Tibial nerve (tissue), 4 donors: ENCODE data around the gene OVOL2. TPM values are rescaled to one million over a fixed set of nuclear protein-coding genes. Genes with fewer than 3 reads are reported as not detected.

Source experiments
- DNase-seq, 2 donors: peaks; one replicate each; pipeline ENCODE4 v3.0.0-alpha.2; 2019; ENCODE audit warnings: low spot score in 2 of 2
- H3K27ac ChIP-seq, 4 donors: fragments of 200-600 bp; sonication (generic) in 3 of 4; one replicate each; pipeline ENCODE4 v1.5.1; 2017 to 2019; ENCODE audit warnings: mild to moderate bottlenecking in 1 of 4
- H3K27me3 ChIP-seq, 2 donors: fragments of 200-600 bp; sonication (generic) in 1 of 2; one replicate each; pipeline versions ENCODE4 v1.5.1 to v1.6.0; 2017 to 2019
- H3K36me3 ChIP-seq, 3 donors: fragments of 200-600 bp; sonication (generic); one replicate each; pipeline ENCODE4 v1.5.1; 2018 to 2019
- H3K4me1 ChIP-seq, 4 donors: fragments of 200-600 bp; sonication (generic) in 3 of 4; one replicate each; pipeline ENCODE4 v1.5.1; 2017 to 2019
- H3K4me3 ChIP-seq, 4 donors: fragments of 200-600 bp; sonication (generic) in 3 of 4; one replicate each; pipeline ENCODE4 v1.5.1; 2017 to 2019; ENCODE audit warnings: mild to moderate bottlenecking in 1 of 4, moderate library complexity in 1 of 4
- H3K9me3 ChIP-seq, 4 donors: fragments of 200-600 bp; sonication (generic) in 3 of 4; one replicate each; pipeline ENCODE4 v1.5.1; 2017 to 2019
- EP300 ChIP-seq, 2 donors: sonication (generic); formaldehyde crosslinking; IDR thresholded peaks; one replicate each; pipeline ENCODE4 v1.6.1; 2017; ENCODE audit warnings: antibody characterized with exemption in 2 of 2, mild to moderate bottlenecking in 1 of 2
- POLR2A ChIP-seq, 2 donors: fragments of 450-650 bp; IDR thresholded peaks; one replicate each; pipeline ENCODE4 v1.6.1; 2017; ENCODE audit warnings: antibody characterized with exemption in 2 of 2, mild to moderate bottlenecking in 2 of 2, moderate library complexity in 2 of 2
- WGBS, 2 donors: methylation state at CpG; one replicate each; pipeline ENCODE4 v1.1.5; 2018; 5-methylcytosine and 5-hydroxymethylcytosine counted together
- total RNA-seq, 4 donors: library from RNA; depleted of rRNA; stranded (reverse); fragments of >200 nt; gene quantifications; one replicate each; pipeline ENCODE4 v1.1.0, GENCODE V29; 2016
- TF ChIP-seq, protein P1 (sequence below), 5 experiments: fragments of 200-600 bp in 3 of 5; fragments of 450-650 bp in 2 of 5; sonication (generic) in 3 of 5; IDR thresholded peaks; one replicate each; pipeline ENCODE4 v1.5.1; 2016 to 2019; ENCODE audit warnings: antibody characterized with exemption in 5 of 5, mild to moderate bottlenecking in 3 of 5, moderate library complexity in 2 of 5

The OVOL2 gene
- total RNA-seq, 4 donors from 2014 or later: not detected

DNA sequence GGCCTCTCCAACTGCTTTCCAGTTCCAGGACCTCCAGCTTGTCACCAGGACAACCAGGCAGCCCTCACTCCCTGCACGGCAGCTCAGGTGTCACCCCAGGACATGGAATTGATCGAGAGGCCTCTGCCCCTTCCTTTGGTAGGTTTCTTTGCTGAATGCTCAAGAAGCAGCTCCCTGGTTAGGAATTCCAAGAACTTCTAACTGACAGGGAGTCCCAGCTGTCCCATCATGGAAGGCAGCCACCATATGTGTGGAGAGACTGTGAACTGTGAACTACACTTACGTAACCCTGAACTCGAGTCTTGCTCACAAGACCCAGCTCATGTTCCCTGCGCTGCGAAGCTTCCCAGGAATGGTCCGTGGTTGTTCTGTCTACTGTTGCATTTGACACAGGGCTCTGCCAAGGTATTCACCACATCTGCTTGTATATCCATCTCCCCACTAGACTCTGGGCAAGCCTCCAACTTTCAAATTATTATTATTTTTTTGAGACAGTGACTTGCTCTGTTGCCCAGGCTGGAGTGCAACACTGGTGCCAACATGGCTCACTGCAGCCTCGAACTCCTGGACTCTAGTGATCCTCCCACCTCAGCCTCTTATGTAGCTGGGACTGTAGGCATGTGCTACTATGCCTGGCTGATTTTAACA is 53.2 kb downstream of the OVOL2 start:
- 78 to 88% methylated on average over 8 of the region's 8 CpGs for WGBS, 2 donors
- Histone ChIP-seq H3K27ac (no peak overlapping the region), H3K4me1 (peaks cover 0 to 7% (median 0%) of the 10 kb centered on the region in 4 donors), H3K27me3 (no peaks in the 10 kb centered on the region), H3K36me3 (no peaks in the 10 kb centered on the region), H3K4me3 (no peak overlapping the region), H3K9me3 (no peaks in the 10 kb centered on the region)
- no peak for DNase-seq
- TF ChIP-seq EP300 (IDR thresholded peaks at IDR 0.05): no peak
- TF ChIP-seq, protein P1, sequence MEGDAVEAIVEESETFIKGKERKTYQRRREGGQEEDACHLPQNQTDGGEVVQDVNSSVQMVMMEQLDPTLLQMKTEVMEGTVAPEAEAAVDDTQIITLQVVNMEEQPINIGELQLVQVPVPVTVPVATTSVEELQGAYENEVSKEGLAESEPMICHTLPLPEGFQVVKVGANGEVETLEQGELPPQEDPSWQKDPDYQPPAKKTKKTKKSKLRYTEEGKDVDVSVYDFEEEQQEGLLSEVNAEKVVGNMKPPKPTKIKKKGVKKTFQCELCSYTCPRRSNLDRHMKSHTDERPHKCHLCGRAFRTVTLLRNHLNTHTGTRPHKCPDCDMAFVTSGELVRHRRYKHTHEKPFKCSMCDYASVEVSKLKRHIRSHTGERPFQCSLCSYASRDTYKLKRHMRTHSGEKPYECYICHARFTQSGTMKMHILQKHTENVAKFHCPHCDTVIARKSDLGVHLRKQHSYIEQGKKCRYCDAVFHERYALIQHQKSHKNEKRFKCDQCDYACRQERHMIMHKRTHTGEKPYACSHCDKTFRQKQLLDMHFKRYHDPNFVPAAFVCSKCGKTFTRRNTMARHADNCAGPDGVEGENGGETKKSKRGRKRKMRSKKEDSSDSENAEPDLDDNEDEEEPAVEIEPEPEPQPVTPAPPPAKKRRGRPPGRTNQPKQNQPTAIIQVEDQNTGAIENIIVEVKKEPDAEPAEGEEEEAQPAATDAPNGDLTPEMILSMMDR (IDR thresholded peaks at IDR 0.05): no peak
- no peak for TF ChIP-seq POLR2A (IDR thresholded peaks at IDR 0.05)

DNA sequence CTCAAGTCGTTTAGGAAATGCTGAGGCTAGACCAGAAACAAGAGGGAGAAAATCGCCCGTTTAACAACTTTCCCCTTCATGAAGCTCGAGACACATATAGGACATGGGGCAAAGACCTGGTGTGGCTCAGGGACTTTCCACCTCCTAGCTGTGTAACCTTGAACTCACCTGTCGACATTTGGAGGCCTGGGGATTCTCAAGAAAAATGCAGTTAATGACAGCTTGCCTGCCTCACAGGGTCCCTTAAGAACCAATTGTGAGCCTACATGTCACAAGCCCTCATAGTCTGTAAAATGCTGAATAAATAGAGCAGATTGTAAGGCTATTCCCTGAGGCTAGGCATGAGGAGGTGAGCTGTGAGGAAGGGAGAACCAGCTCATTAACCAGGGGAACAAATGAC is 53.8 kb downstream of the OVOL2 start:
- 75 to 79% methylated on average over 5 of the region's 5 CpGs for WGBS, 2 donors
- DNase-seq: no peak
- no peak overlapping the region for H3K27ac ChIP-seq
- no peaks in the 10 kb centered on the region for H3K27me3 ChIP-seq
- no peaks in the 10 kb centered on the region for H3K9me3 ChIP-seq
- H3K4me1 ChIP-seq: peaks cover 0 to 7% (median 0%) of the 10 kb centered on the region in 4 donors
- H3K4me3 ChIP-seq: no peak overlapping the region
- H3K36me3 ChIP-seq: no peaks in the 10 kb centered on the region
- TF ChIP-seq POLR2A (IDR thresholded peaks at IDR 0.05) (no peak), EP300 (IDR thresholded peaks at IDR 0.05) (no peak)

DNA sequence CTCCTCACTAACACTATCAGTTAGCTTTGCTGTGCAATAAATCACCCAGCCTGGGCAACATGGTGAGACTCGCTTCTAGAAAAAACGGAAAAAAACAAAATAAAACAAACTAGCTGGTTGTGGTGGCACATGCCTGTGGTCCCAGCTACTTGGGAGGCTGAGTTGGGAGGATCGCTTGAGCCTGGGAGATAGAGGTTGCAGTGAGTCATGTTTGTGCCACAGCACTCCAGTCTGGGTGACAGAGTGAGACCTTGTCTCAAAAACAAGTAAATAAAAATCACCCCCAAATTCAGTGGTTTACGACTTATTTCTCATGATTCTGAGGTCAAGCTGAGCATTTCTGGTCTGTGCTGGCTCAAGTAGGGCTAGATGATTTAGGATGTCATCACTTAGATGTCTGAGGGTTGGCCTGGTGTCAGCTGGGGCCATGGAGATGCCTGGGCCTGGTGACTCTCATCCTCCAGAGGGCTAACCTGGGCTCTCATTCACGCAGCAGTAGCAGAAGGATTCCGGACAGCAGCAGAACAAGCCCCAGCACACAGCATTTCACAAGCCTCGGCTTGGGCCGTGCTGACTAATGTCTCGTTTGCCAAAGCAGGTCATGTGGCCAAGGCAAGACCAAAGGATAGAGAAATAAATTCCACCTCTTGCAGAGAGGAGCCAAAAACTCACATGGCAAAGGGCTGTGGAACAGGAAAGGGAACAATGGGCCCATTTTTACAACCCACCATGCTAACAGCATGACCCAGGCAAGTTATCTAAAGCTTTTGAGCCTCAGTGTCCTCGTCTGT is 56.4 kb downstream of the OVOL2 start:
- H3K27me3 ChIP-seq: no peaks in the 10 kb centered on the region
- H3K9me3 ChIP-seq: no peaks in the 10 kb centered on the region
- peak; percentile 48 to 72 for DNase-seq
- no peak overlapping the region for H3K4me3 ChIP-seq
- no peaks in the 10 kb centered on the region for H3K36me3 ChIP-seq
- H3K27ac ChIP-seq: peak overlapping the region in 1 of 4 donors; percentile 37
- WGBS, 2 donors: 53 to 59% methylated on average over 10 of the region's 10 CpGs
- TF ChIP-seq EP300 (IDR thresholded peaks at IDR 0.05) (peak in 1 of 2 donors; percentile 66), POLR2A (IDR thresholded peaks at IDR 0.05) (no peak)
- H3K4me1 ChIP-seq: peaks cover 0 to 2% (median 0%) of the 10 kb centered on the region in 4 donors

DNA sequence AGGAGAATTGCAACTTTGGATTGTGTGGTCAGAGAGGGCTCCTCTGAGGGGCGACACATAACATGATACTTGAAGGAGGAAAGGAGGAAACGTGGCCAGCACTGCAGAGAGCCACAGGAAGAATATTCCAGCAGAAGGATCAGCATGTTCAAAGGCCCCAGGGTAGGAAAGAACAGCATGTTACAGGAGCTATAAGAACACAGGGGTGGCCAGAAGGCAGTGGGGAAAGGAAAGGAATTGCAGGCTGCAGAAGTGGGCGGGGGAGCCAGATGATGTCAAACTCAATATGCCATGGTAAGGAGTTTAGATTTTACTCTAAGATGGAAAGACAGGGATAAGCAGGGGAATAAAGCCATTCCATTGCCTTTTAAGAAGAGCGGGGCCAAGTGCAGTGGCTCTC is 58.1 kb downstream of the OVOL2 start:
- peaks cover 0 to 9% (median 0%) of the 10 kb centered on the region in 4 donors for H3K4me1 ChIP-seq
- no peak overlapping the region for H3K27ac ChIP-seq
- no peaks in the 10 kb centered on the region for H3K9me3 ChIP-seq
- H3K4me3 ChIP-seq: no peak overlapping the region
- H3K36me3 ChIP-seq: no peaks in the 10 kb centered on the region
- WGBS, 2 donors: 84 to 93% methylated on average over 4 of the region's 4 CpGs
- no peak for DNase-seq
- H3K27me3 ChIP-seq: no peaks in the 10 kb centered on the region
- TF ChIP-seq, protein P1 (IDR thresholded peaks at IDR 0.05): no peak
- TF ChIP-seq POLR2A (IDR thresholded peaks at IDR 0.05) (no peak), EP300 (IDR thresholded peaks at IDR 0.05) (no peak)

DNA sequence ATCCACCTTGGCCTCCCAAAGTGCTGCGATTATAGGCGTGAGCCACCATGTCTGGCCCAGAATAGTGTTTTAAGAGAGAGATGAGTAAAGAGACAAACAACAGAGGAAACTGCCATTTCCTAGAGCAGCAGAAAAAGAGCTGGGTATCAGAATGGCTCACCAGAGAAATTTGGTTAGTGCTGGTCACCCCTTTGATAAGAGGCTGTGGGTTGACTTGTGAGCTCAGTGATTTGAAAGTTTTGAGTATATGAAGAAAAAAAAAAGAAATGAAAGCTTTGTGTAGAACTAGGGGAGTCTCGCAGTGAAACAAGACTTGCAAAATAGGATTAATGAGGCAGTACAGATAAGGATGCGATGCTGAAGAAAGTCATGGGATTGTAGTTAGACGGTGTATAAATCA is 59.3 kb downstream of the OVOL2 start:
- no peak for DNase-seq
- H3K9me3 ChIP-seq: no peaks in the 10 kb centered on the region
- no peak for TF ChIP-seq EP300 (IDR thresholded peaks at IDR 0.05)
- TF ChIP-seq, protein P1 (IDR thresholded peaks at IDR 0.05): no peak
- TF ChIP-seq POLR2A (IDR thresholded peaks at IDR 0.05): no peak
- H3K27ac ChIP-seq: no peak overlapping the region
- peaks cover 0 to 9% (median 0%) of the 10 kb centered on the region in 4 donors for H3K4me1 ChIP-seq
- H3K36me3 ChIP-seq: no peaks in the 10 kb centered on the region
- WGBS, 2 donors: 95% methylated on average over 5 of the region's 5 CpGs
- H3K27me3 ChIP-seq: no peaks in the 10 kb centered on the region
- H3K4me3 ChIP-seq: no peak overlapping the region
